K562 (cell line): ENCODE data around the gene FARSA. TPM values are rescaled to one million over a fixed set of nuclear protein-coding genes. Genes with fewer than 3 reads are reported as not detected.

Source experiments
- CAMTA2 ChIP-seq: fragments of 250-450 bp; sonication (Bioruptor Pico); conservative IDR thresholded peaks from 2 replicates; pipeline ENCODE4 v1.5.1; 2022
- CEBPB ChIP-seq: fragments of 450-650 bp; IDR thresholded peaks from 2 replicates; pipeline ENCODE4 v1.6.1; 2016; ENCODE audit warnings: missing genetic modification characterization, missing compliant biosample characterization
- DLX4 ChIP-seq: fragments of 250-450 bp; sonication (Bioruptor Pico); IDR thresholded peaks from 2 replicates; pipeline ENCODE4 v1.6.1; 2021; ENCODE audit warnings: mild to moderate bottlenecking
- EHMT2 ChIP-seq: fragments of 450-650 bp; IDR thresholded peaks from 2 replicates; pipeline ENCODE4 v1.6.1; 2018; ENCODE audit warnings: antibody characterized with exemption
- ETS1 ChIP-seq: conservative IDR thresholded peaks from 2 replicates; pipeline ENCODE4 v1.6.1; 2011; ENCODE audit warnings: low read depth, mild to moderate bottlenecking, low read length; ENCODE audit not compliant: control insufficient read depth
- ETV5 ChIP-seq: sonication (generic); formaldehyde crosslinking; IDR thresholded peaks from 2 replicates; pipeline ENCODE4 v1.4.0; 2020; ENCODE audit warnings: low read depth, mild to moderate bottlenecking, missing genetic modification reagents
- FOXP1 ChIP-seq: sonication (generic); formaldehyde crosslinking; IDR thresholded peaks from 2 replicates; pipeline ENCODE4 v1.8.0; 2022; ENCODE audit warnings: mild to moderate bottlenecking, missing genetic modification reagents
- HDAC1 ChIP-seq, 2 experiments: fragments of 450-650 bp; IDR thresholded peaks; 2 replicates each; pipeline ENCODE4 v1.6.1; 2016 to 2017; ENCODE audit warnings: inconsistent platforms in 1 of 2, mild to moderate bottlenecking in 1 of 2, moderate library complexity in 1 of 2
- JUND ChIP-seq, 2 experiments: IDR thresholded peaks; 2 replicates in 1 of 2; 3 replicates in 1 of 2; pipeline ENCODE4 v1.6.1; 2011; ENCODE audit warnings: borderline replicate concordance in 2 of 2, low read depth in 2 of 2, low read length in 2 of 2, improper control_type of control experiment in 1 of 2, missing biosample characterization in 1 of 2, missing genetic modification characterization in 1 of 2, missing genetic modification reagents in 1 of 2
- KDM4B ChIP-seq, 2 experiments: fragments of 450-650 bp in 1 of 2; sonication (generic) in 1 of 2; IDR thresholded peaks; 2 replicates each; pipeline ENCODE4 v1.6.1; 2016 to 2017; ENCODE audit warnings: borderline replicate concordance in 2 of 2, antibody characterized with exemption in 1 of 2, low read depth in 1 of 2, mild to moderate bottlenecking in 1 of 2
- KLF16 ChIP-seq: IDR thresholded peaks from 2 replicates; pipeline ENCODE4 v1.6.1; 2016; ENCODE audit warnings: antibody characterized with exemption
- MAFG ChIP-seq: fragments of 450-650 bp; conservative IDR thresholded peaks from 2 replicates; pipeline ENCODE4 v1.6.1; 2016; ENCODE audit warnings: missing genetic modification characterization, missing compliant biosample characterization
- MEIS2 ChIP-seq: fragments of 450-650 bp; IDR thresholded peaks from 2 replicates; pipeline ENCODE4 v1.6.1; 2014; ENCODE audit warnings: mild to moderate bottlenecking; ENCODE audit not compliant: partially characterized antibody
- NCOA4 ChIP-seq: fragments of 450-650 bp; IDR thresholded peaks from 2 replicates; pipeline ENCODE4 v1.6.1; 2018; ENCODE audit warnings: mild to moderate bottlenecking; ENCODE audit not compliant: partially characterized antibody
- RBFOX2 ChIP-seq: fragments of 200-400 bp; formaldehyde crosslinking; IDR thresholded peaks from 2 replicates; pipeline ENCODE4 v1.6.1; 2017; ENCODE audit warnings: low read depth, mild to moderate bottlenecking, low read length, moderate library complexity
- SIX5 ChIP-seq, 2 experiments: IDR thresholded peaks; 2 replicates each; pipeline ENCODE4 v1.6.1; 2011; ENCODE audit warnings: low read length in 2 of 2, borderline replicate concordance in 1 of 2, low read depth in 1 of 2, mild to moderate bottlenecking in 1 of 2, moderate library complexity in 1 of 2; ENCODE audit not compliant: insufficient read depth in 1 of 2
- SMARCB1 ChIP-seq: IDR thresholded peaks from 2 replicates; pipeline ENCODE4 v1.6.1; 2011; ENCODE audit warnings: improper control_type of control experiment, low read depth; ENCODE audit not compliant: insufficient read length
- SMARCE1 ChIP-seq: fragments of 450-650 bp; IDR thresholded peaks from 2 replicates; pipeline ENCODE4 v1.7.1; 2016; ENCODE audit warnings: mild to moderate bottlenecking
- SP1 ChIP-seq: sonication (generic); formaldehyde crosslinking; IDR thresholded peaks from 2 replicates; pipeline ENCODE4 v1.8.1; 2022; ENCODE audit warnings: mild to moderate bottlenecking, missing genetic modification reagents
- THAP12 ChIP-seq: fragments of 250-450 bp; sonication (Bioruptor Pico); IDR thresholded peaks from 2 replicates; pipeline ENCODE4 v1.9.0; 2021; ENCODE audit warnings: mild to moderate bottlenecking, inconsistent platforms
- THRAP3 ChIP-seq: fragments of 450-650 bp; IDR thresholded peaks from 2 replicates; pipeline ENCODE4 v1.6.1; 2016; ENCODE audit warnings: mild to moderate bottlenecking, inconsistent platforms, borderline replicate concordance
- TRIM28 ChIP-seq: fragments of 450-650 bp; IDR thresholded peaks from 2 replicates; pipeline ENCODE4 v1.6.1; 2017
- ZFPM2 ChIP-seq: fragments of 250-450 bp; sonication (Bioruptor Pico); IDR thresholded peaks from 2 replicates; pipeline ENCODE4 v1.5.1; 2022; ENCODE audit warnings: mild to moderate bottlenecking
- ZNF197 ChIP-seq: fragments of 200-800 bp; sonication (Bioruptor generic); IDR thresholded peaks from 2 replicates; pipeline ENCODE4 v1.6.1; 2016; ENCODE audit warnings: low read depth, missing genetic modification characterization, missing compliant biosample characterization
- ZNF263 ChIP-seq: sonication (generic); formaldehyde crosslinking; IDR thresholded peaks from 2 replicates; pipeline ENCODE4 v1.8.0; 2022; ENCODE audit warnings: mild to moderate bottlenecking, missing genetic modification reagents, borderline replicate concordance
- polyA plus RNA-seq, 8 experiments: library from polyadenylated mRNA; depleted of rRNA in 4 of 8; stranded (reverse) in 5 of 8; unstranded in 3 of 8; fragments of >200 nt; fragmentation: Nextera tagmentation in 2 of 8; fragmentation: Illumina TruSeq in 1 of 8; extraction: Ambion mirVana in 2 of 8; extraction: Trizol in 1 of 8; gene quantifications; 2 replicates each; pipeline versions ENCODE4 v1.2.1 to v1.2.3, GENCODE V29; 2011 to 2014; ENCODE audit warnings: inconsistent platforms in 1 of 8, missing spikeins in 1 of 8
- total RNA-seq, 7 experiments: library from RNA; depleted of rRNA in 6 of 7; stranded (reverse); fragments of >200 nt in 6 of 7; fragmentation: Illumina TruSeq in 2 of 7; extraction: Trizol in 2 of 7; gene quantifications; 2 replicates each; pipeline versions ENCODE4 v1.2.1 to v1.2.3, GENCODE V29; 2011 to 2021; ENCODE audit warnings: low replicate concordance in 1 of 7

FARSA gene
- total and polyA plus RNA-seq, 9 of the 15 experiments (the other 6 are each of a cell fraction or from before 2014, with no cell fraction given): 25.2 to 237 (median 89.6) TPM

- TF ChIP-seq RBFOX2 (peak; percentile 100), ZFPM2 (CRISPR knock-in tag) (no peak), SMARCB1 (no peak), CEBPB (no peak), EHMT2 (no peak), SIX5 (IDR thresholded peaks at IDR 0.05; ENCODE audit: borderline replicate concordance in 1 of 2, insufficient read depth in 1 of 2, low read depth in 1 of 2, low read length in 2 of 2) (no peak), JUND (IDR thresholded peaks at IDR 0.05; ENCODE audit: borderline replicate concordance, low read depth, low read length) (no peak; the same call in 1 of the 2 replicates), JUND (tag; IDR thresholded peaks at IDR 0.05; ENCODE audit: borderline replicate concordance, low read depth, low read length) (no peak; the same call in 2 of the 3 replicates), MEIS2 (no peak), HDAC1 (IDR thresholded peaks at IDR 0.05) (peak in 1 of 2 experiments; percentile 94; a peak in 2 of 4 replicates), THRAP3 (no peak), KDM4B (IDR thresholded peaks at IDR 0.05; ENCODE audit: borderline replicate concordance in 2 of 2, low read depth in 1 of 2) (no peak), FOXP1 (CRISPR knock-in tag) (peak; percentile 88; the same call in 1 of the 2 replicates), SP1 (CRISPR knock-in tag) (peak; percentile 99), SMARCE1 (peak; percentile 35; the same call in 1 of the 2 replicates), THAP12 (CRISPR knock-in tag) (peak; percentile 96), NCOA4 (no peak), TRIM28 (no peak; the same call in 1 of the 2 replicates), ZNF197 (no peak), KLF16 (no peak), ETS1 (peak; percentile 84), CAMTA2 (CRISPR knock-in tag) (no peak), ETV5 (CRISPR knock-in tag) (peak; percentile 58; the same call in 1 of the 2 replicates), DLX4 (CRISPR knock-in tag) (no peak), MAFG (no peak), ZNF263 (CRISPR knock-in tag) (no peak)
These were observed 4.6 kb upstream of the FARSA start, which contains the start of gene CALR (continued) for GRCh38 chr19:12937927-12938778.
